Measurements from ENCODE around the gene OR2A14.
"Not testable (repeated sequence)": the region's sequence is repeated elsewhere in the genome, so short reads cannot be mapped to it uniquely, and the experiment has no call there.

OR2A14 gene

DNA sequence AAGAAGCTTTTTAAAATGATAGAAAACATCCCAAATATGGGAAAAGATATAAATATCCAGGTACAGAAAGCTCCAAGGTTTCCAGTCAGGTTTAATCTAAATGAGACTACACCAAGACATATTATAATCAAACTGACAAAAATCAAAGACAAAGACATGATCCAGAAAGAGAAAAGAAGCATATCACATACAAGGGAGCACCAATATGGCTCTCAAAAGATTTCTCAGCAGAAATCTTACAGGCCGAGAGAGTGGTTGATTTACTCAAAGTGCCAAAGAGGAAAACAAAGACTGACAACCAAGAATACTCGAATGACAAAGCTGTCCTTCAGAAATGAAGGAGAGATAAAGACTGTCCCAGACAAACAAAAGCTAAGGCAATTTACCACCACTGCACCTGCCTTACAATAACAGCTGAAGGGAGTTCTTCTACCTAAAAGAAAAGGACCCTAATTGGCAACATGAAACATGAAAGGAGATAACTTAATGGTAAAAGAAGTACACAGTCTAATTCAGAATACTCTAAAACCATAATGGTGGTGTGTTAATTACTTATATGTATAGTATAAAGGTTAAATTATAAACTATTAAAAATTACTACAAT is 25.4 kb downstream of the OR2A14 start:
- no peak for DNase-seq

DNA sequence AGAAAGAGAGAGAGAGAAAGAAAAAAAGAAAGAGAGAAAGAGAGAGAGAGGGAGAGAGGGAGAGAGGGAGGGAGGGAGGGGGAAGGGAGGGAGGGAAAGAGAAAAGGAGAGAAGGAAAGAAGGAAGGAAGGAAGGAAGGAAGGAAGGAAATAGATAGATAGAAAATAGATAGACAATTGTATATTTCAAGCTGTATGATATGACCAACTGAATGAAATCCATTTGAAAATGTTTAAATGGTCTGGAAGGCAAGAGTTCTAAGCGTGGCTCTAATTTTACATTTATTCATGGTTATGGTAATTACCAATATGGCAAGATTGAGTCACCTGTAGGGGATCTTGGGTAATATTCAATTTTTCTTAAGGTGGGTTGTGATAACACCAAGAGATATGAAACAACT is 35.9 kb downstream of the OR2A14 start:
- DNase-seq: no peak

DNA sequence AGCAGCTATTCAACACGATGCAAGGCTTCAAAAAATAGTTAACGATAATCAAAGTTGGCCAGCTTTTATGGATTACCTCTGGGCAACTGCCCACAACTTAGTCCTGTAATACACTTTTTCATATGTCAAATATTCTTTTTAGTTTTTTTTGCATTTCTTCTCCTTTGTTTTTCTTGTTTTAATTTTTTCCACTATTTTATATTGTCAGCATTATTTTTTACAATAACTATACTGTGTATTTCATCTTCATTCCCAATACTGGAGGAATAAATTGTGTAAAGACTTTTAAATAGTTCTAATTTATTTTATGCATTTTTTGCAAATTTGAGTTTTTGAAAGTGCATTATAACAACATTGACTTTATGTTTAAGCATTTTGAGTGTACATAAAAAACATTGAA is 41.8 kb downstream of the OR2A14 start:
- DNase-seq: no peak

DNA sequence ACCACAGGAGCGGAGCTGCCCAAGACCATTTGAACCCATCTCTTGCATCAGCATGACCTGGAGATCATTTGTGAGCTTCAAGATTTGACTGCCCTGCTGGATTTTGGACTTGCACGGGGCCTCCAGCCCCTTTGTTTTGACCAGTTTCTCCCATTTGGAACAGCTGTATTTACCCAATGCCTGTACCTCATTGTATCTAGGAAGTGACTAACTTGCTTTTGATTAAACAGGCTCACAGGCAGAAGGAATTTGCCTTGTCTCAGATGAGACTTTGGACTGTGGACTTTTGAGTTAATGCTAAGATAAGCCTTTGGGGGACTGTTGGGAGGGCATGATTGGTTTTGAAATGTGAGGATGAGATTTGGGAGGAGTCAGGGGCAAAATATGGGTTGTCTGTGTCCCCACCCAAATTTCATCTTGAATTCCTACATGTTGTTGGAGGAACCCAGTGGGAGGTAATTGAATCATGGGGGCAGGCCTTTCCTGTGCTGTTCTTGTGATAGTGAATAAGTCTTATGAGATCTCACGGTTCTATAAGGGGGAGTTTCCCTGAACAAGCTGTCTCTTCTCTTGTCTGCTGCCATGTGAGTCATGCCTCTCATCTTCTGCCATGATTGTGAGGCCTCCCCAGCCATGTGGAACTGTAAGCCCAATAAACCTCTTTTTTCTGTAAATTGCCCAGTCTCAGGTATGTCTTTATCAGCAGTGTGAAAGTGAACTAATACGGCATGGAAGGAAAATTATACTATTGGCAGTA is 48.8 kb downstream of the OR2A14 start:
- DNase-seq: not testable (repeated sequence)

DNA sequence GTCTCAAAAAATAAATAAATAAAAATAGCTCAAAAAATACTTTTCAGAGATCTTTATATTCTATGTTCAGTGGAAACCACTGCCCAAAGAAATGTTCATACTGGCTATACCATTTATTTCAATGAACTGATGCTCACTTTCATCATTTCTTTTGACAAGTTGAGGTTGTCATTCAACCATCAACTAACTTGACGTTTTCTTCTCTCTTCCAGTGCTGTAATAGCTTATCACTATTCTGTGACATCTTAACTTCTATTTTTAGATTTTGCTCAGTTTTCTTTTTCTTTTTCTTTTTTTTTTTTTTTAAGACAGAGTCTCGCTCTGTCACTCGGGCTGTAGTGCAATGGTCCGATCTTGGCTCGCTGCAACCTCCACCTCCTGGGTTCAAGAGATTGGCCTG is 51.6 kb downstream of the OR2A14 start:
- DNase-seq: no peak

DNA sequence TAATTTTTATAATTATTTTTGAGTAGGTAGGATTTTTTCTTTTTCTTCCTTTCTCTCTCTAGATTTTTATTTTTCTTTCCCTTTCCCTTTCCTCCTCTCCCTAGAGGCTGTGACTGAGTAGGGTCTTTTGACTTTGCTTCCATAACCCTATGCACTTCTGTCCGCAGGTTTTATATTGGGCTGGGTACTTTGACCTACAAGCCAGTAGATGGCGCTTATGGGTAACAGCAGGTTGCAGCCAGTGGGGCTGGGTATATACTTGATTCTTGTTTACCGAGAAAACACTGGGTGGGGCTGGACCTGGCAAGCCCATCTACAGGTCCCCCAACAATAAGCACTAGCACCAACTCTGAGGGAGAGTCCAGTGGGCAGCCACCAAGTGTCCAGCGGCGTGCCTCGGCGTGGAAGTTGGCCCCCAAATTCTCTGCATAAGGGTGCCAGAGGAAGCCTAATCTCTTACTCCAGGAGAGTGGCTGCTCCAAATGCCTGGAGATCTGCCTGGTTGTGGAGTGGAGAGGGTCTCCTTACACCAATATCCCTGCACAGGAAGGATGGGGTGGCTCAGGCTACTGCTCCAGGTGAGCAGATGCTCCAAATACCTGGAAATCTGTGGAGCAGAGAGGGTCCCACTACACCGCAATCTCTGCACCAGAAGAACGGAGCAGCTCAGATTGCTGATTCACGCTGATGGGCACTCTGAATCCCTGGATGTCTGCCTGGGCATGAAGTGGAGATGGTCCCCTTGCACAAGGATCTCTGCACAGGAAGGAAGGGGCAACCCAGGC is 55.6 kb downstream of the OR2A14 start:
- not testable (repeated sequence) for DNase-seq

DNA sequence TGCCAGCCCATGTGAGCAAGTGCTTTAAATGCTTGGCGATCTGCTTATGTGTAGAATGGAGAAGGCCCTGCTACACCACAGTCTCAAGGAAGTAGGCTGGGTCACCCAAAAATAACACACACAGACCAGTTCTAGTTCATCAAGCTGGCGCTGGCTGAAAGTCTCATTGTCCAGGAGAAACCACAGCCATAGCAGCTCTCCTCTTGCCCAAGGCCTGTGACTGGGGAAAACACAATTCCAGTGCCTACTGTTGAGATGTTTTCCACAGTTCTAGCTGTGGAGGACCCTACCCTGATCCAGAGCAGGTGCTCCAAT is 56.1 kb downstream of the OR2A14 start:
- not testable (repeated sequence) for DNase-seq

Data from nucleus accumbens (tissue), 56 donors.